ENCODE data around the gene UBE2E2.

GRCh38 chr3:23390446-23390845, 187.3 kb downstream of the UBE2E2 start:
- TF ChIP-seq CSDC2 (CRISPR knock-in tag; IDR thresholded peaks at IDR 0.05) (no peak), SNAI2 (CRISPR knock-in tag; IDR thresholded peaks at IDR 0.05) (no peak), PATZ1 (CRISPR knock-in tag; IDR thresholded peaks at IDR 0.05; ENCODE audit: borderline replicate concordance) (no peak), ZFP3 (CRISPR knock-in tag; IDR thresholded peaks at IDR 0.05) (no peak), ARNTL (CRISPR knock-in tag; IDR thresholded peaks at IDR 0.05; ENCODE audit: borderline replicate concordance, low read depth) (no peak)
